Measurements from ENCODE around the gene IDH1.
"Not testable (repeated sequence)": the region's sequence is repeated elsewhere in the genome, so short reads cannot be mapped to it uniquely, and the experiment has no call there.

IDH1 gene

DNA sequence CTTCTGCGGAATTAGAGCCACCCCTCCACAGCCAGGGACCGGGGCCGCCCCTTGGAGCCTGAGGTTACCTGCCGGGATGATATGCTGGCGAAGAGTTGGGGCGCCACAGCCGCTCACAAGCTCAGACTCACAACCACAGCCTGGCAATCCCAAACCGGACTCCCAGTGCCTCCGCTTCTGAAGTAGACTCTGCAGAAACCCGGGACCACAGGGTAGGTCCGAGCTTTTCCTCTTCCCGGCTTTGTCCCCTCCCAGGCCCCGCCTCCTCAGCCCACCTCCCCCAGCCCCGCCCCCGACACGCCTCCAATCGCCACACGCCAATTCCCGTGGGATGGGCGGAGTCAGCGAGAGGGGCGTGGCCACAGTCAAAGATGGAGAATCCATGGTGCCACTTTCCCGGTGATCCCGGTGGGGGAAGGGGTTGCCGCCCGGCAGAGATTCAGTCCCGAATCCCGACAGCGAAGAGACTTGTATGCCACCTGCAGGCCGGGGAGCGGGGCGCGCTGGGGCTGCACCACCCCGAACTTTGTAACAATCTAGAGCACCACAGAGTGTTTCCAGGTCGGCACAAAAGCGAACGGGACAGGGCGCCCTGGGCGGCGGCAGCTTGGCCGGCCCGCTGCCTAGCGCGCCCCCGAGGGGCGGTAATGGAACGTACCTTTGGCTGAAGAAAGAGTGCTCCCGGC is at the start of gene IDH1:
IDH1 (minus strand) TSS at position 201 of the 686 bp plus-strand sequence. CDS start 3,520 bp downstream, outside the sequence.
- no peak for FAIRE-seq

GRCh38 chr2:208304157-208304556 is 49.3 kb upstream of the IDH1 start:
- no peak for FAIRE-seq

DNA sequence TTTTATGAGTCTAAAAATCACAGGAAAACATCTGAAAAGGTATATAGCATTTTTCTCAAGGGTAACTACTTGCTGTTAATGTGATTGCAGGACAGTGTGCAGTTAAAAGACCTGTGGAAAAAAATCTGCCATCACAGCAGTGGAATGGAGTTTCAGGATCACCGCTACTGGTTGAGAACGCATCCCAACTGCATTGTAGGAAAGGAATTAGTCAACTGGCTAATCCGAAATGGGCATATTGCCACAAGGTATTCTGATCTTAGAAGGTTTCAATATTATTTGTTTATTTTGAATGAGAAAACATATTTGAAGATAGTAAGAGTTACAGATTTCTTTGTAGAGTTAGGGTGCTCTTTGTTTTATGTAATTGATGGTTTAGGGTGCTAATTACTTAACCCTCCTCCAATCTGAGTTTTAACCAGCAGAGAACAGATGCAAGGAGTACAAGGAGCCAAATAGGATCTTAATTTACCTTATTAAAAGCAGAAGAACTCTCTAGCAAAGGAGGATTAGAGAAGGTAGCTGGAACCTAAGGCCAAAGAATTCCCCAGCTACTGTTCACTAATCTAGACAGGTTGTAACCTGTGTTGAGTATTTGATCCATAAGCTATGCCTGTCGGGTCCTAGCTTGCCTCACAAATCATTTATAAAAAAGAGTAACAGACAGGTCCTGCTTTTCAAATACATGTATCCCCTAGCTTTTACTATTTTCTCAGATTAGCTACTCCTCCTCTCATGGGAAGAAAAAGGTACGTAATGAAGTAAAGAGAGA is 46.2 kb upstream of the IDH1 start:
- FAIRE-seq: no peak

GRCh38 chr2:208297961-208298360 is 43.1 kb upstream of the IDH1 start:
- no peak for FAIRE-seq

DNA sequence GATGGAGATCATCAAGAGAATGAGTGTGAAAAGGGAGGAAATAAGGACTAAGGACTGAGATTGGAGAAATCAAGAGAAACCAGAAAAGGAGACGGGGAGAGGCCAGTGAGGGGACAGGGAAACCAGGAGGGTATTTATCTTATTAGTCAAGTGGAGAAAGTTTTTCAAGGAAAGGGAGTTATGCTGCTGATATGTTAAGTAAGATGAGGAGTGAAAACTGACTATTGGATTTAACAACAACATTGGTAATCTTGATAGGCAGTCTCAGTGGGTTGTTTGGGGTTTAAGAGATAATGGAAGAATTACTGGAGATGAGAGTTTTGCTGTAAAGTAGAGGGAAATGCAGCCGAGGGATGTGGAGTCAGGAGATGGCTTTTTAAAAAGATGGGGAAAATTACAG is 41.7 kb upstream of the IDH1 start:
- FAIRE-seq: no peak

- FAIRE-seq: no peak
Observed at GRCh38 chr2:208295834-208296233, 41.0 kb upstream of the IDH1 start.

DNA sequence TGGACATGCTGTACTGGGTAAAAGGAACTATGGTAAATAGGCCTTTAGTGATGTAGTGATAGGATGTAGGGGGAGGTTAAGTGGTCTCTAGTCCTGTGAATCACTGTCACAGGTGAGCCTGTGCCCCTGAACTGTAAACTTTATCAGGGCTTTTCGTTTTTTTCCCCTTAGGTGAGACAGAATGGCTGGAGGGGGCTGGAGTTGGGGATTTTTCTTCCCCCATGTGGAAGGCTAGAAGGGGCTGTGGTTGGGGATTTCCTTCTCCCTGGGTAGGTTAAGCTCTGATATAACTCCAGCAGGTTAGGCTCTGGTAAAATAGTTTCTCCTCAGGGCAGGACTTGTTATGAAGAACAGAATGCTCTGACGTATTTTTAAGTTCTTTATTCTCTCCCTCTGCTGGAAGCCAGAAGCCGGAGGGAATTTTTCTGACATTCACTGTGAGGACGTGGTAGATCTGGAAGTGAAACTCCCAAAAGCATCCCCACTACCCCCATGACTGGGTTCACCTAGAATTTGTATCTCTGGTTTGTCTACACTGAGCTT is 39.7 kb upstream of the IDH1 start:
- no peak for FAIRE-seq

GRCh38 chr2:208285853-208286252 is 31.0 kb upstream of the IDH1 start:
- FAIRE-seq: no peak

GRCh38 chr2:208280933-208281332 is 26.1 kb upstream of the IDH1 start:
- no peak for FAIRE-seq

DNA sequence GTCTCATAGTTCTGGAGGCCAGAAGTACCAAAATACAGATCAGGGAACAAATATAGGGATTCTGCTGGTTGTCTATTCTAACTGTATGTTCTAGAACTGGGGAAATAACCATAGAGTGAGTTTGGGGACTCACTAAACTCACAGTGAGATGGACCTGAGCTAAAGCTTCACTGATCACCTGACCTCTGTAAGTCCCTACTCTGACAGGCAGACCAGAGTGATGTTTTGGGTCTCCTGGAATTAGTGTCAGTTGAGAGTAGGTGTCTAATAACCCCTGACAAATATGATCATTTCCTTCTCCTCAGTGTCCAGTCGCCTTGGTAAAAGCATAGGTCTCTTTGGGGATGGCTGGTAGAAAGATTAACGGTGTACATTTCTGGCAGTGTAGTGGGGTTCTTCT is 25.4 kb upstream of the IDH1 start:
- no peak for FAIRE-seq

DNA sequence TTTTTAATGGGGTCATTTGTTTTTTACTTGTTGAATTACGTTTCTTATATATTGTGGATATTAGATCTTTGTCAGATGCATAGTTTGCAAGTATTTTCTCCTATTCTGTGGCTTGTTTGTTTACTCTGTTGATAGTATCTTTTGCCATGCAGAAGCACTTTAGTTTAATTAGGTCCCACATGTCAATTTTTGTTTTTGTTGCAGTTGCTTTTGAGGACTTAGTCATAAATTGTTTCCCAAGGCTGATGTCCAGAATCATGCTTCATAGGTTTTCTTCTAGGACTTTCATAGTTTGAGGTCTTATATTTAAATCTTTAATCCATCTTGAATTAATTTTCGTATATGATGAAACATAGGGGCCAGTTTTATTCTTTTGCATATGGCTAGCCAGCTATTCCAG is 24.4 kb upstream of the IDH1 start:
- FAIRE-seq: no peak

DNA sequence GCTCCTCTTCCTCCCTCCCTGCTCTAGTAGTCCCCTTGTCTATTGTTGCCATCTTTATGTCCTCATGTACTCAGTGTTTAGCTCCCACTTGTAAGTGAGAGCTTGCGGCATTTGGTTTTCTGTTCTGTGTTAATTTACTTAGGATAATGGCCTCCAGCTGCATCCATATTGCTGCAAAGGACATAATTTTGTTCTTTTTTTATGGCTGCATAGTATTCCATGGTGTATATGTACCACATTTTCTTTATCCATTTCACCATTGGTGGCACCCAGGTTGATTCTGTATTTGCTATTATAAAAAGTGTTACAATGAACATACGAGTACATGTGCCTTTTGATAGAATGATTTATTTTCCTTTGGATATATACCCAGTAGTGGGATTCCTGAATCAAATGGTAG is 23.7 kb upstream of the IDH1 start:
- no peak for FAIRE-seq

DNA sequence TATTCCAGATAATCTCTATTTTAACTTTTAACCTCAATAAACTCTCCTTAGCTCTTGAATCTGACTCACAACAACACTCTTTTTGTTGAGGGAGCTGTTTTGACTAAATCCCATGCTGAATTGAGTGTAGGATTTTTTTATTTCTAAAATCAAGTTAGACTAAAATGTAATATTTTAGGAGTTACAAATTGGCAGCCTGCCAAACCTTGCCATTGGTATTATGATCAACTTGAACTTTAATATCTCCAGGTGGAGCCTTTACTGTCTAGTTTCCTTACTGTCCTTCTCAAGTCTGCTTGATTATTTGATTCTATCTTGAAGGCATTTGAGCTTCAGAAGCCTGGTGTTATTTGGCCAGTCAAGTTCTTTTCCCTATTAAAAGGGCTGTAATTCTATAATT is 19.9 kb upstream of the IDH1 start:
- FAIRE-seq: no peak

- no peak for FAIRE-seq
Observed at GRCh38 chr2:208269091-208269490, 14.2 kb upstream of the IDH1 start.

GRCh38 chr2:208268156-208268952 is 13.5 kb upstream of the IDH1 start:
- no peak for FAIRE-seq

DNA sequence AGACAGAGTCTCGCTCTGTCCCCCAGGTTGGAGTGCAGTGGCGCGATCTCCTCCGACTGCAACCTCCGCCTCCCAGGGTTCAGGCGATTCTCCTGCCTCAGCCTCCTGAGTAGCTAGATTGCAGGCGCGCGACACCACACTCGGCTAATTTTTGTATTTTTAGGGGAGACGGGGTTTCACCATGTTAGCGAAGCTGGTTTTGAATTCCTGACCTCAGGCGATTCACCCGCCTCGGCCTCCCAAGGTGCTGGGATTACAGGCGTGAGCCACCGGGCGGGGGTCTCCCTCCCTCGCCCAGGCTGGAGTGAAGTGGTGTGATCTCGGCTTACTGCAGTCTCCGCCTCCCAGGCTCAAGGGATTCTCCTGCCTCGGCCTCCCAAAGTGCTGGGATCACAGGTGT is 12.7 kb upstream of the IDH1 start:
- not testable (repeated sequence) for FAIRE-seq

GRCh38 chr2:208266936-208267335 is 12.1 kb upstream of the IDH1 start:
- FAIRE-seq: no peak

- no peak for FAIRE-seq
Observed at GRCh38 chr2:208266553-208266893, 11.7 kb upstream of the IDH1 start.

DNA sequence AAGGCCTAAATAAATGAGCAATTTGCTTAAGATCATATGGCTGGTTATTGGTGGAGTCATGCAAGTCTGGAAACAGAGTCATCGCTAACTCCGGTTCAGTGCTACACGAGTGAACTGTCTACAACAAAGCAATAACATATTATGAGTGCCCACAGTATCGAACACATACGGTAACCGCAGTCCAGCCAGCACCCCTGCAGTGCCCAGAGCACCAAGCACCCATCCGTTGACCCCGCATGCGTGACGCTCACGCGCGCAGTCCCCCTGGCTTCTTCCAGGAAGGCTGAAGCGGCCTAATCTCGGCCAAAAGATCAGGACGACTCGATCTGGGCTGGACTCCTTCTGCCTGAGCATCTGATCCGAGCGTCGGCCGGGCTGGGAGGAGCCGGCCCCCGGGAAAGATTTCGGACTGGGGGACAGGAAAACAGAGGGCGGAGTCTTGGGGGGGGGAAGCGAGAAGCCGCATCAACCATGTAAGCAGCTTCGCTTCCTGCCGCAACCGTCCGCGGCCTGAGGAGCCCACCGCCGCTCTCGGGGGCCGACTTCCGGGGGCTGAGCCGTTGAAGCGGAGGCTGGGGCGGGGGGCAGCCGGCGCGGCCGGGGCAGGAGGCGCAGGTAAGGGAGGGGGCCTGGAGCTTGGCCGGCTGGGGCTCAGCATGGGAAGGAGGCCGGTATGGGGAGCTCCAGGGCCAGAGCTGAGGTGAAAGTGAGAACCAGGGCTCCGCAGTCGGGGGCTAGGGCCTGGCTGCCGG is 11.1 kb upstream of the IDH1 start, which contains the start of gene PIKFYVE:
PIKFYVE (plus strand) TSS at position 455 of the 752 bp plus-strand sequence. CDS start 5,265 bp downstream, outside the sequence.
- peak; percentile 55 for FAIRE-seq

GRCh38 chr2:208265371-208265800 is 10.5 kb upstream of the IDH1 start:
- FAIRE-seq: peak; percentile 91

GRCh38 chr2:208256849-208257813 is 2.3 kb upstream of the IDH1 start:
- not testable (repeated sequence) for FAIRE-seq

Data from islet of Langerhans (tissue), 1 donor.